K562 (cell line): ENCODE data around the gene SLX9. TPM values are rescaled to one million over a fixed set of nuclear protein-coding genes. Genes with fewer than 3 reads are reported as not detected.
A peak's percentile ranks its signal among the peaks of the same experiment; 100 is the strongest.

ENCODE experiments used
- ATAC-seq: fragments of 200-7000 bp; cut with Tn5 transposase; 3 replicates; pipeline ENCODE4 v1.9.1; 2020; ENCODE audit warnings: moderate library complexity
- BruUV-seq: library from RNA; stranded (reverse); fragments of 400-500 nt; replicated peaks from 2 replicates; lab custom pipeline; 2021; lab: Mats Ljungman, UMichigan
- CTCF ChIA-PET: fragments of 300-600 bp; formaldehyde crosslinking; extraction: SDS; loops from one replicate; lab custom pipeline; 2021; ENCODE audit warnings: low intra/inter-chr PET ratio; lab: Yijun Ruan, JAX
- POLR2A ChIA-PET: fragments of 300-600, 350-650 bp; sonication (Branson Sonifier 250); formaldehyde crosslinking; extraction: SDS; loops from one replicate; lab custom pipeline; 2021; ENCODE audit warnings: antibody characterized with exemption, inconsistent platforms; lab: Yijun Ruan, JAX
- DNase-seq, 4 experiments: peaks; one replicate each; pipeline versions ENCODE4 v3.0.0 to v3.0.0-alpha.2; 2011 to 2018; ENCODE audit warnings: low spot score in 3 of 4, mixed read lengths in 3 of 4; ENCODE audit errors: extremely low read depth in 1 of 4
- FAIRE-seq: peaks from 2 replicates; lab custom pipeline; 2011; peaks lifted over from hg19 to GRCh38; lab: Jason Lieb, UNC
- H2AFZ ChIP-seq: 2 replicates; pipeline ENCODE4 v1.6.0; 2011; ENCODE audit warnings: low read depth, low read length, control low read depth, inconsistent platforms
- H3K27ac ChIP-seq: fragments of 200-600 bp; 3 replicates; pipeline ENCODE4 v1.8.0; 2011; ENCODE audit warnings: low read depth, mild to moderate bottlenecking, control low read depth, inconsistent platforms, low read length, moderate library complexity, mixed read lengths; ENCODE audit errors: extremely low read depth
- H3K27me3 ChIP-seq, 2 experiments: fragments of 300-600 bp in 1 of 2; 2 replicates in 1 of 2; 3 replicates in 1 of 2; pipeline versions ENCODE4 v1.6.0 to v1.8.0; 2011; ENCODE audit warnings: inconsistent platforms in 2 of 2, low read length in 2 of 2, mild to moderate bottlenecking in 1 of 2, mixed read lengths in 1 of 2, moderate library complexity in 1 of 2; ENCODE audit not compliant: control insufficient read depth in 2 of 2, insufficient read depth in 2 of 2
- H3K36me3 ChIP-seq: fragments of 300-600 bp; 3 replicates; pipeline ENCODE4 v1.8.0; 2011; ENCODE audit warnings: mild to moderate bottlenecking, low read length, inconsistent platforms; ENCODE audit not compliant: control insufficient read depth, insufficient read depth
- H3K4me1 ChIP-seq, 2 experiments: fragments of 200-600 bp in 1 of 2; replicated peaks in 1 of 2; 2 replicates in 1 of 2; 3 replicates in 1 of 2; pipeline versions ENCODE4 v1.5.1 to v1.8.0; 2011; ENCODE audit warnings: inconsistent platforms in 2 of 2, low read length in 2 of 2, mild to moderate bottlenecking in 1 of 2, mixed read lengths in 1 of 2, moderate library complexity in 1 of 2; ENCODE audit not compliant: control insufficient read depth in 2 of 2, insufficient read depth in 2 of 2
- H3K4me2 ChIP-seq: 2 replicates; pipeline ENCODE4 v1.6.1; 2011; ENCODE audit warnings: low read length, control low read depth, inconsistent platforms, mixed read lengths; ENCODE audit not compliant: insufficient read depth
- H3K4me3 ChIP-seq: fragments of 200-600 bp; sonication (generic), shearing (Covaris generic); 2 replicates; pipeline ENCODE4 v1.5.1; 2016; ENCODE audit warnings: control low read depth, inconsistent platforms
- H3K79me2 ChIP-seq: fragments of 200-600 bp; 3 replicates; pipeline ENCODE4 v1.8.0; 2011; ENCODE audit warnings: low read length, inconsistent platforms; ENCODE audit not compliant: control insufficient read depth, insufficient read depth
- H3K9ac ChIP-seq, 2 experiments: 2 replicates each; pipeline versions ENCODE4 v1.6.0 to v1.6.1; 2011; ENCODE audit warnings: low read depth in 2 of 2, low read length in 2 of 2, control low read depth in 1 of 2, inconsistent platforms in 1 of 2, mild to moderate bottlenecking in 1 of 2, mixed read lengths in 1 of 2; ENCODE audit not compliant: insufficient read depth in 1 of 2
- H3K9me1 ChIP-seq: one replicate; pipeline ENCODE4 v1.6.0; 2011; ENCODE audit warnings: inconsistent platforms, mild to moderate bottlenecking, low read length, moderate library complexity; ENCODE audit not compliant: control insufficient read depth, insufficient read depth
- H3K9me3 ChIP-seq: replicated peaks from 2 replicates; pipeline ENCODE4 v1.5.1; 2011; ENCODE audit warnings: low read depth, low read length, inconsistent platforms; ENCODE audit not compliant: control insufficient read depth, insufficient read depth
- H4K20me1 ChIP-seq: replicated peaks from 2 replicates; pipeline ENCODE4 v1.6.1; 2011; ENCODE audit warnings: low read length, inconsistent platforms, mixed read lengths; ENCODE audit not compliant: control insufficient read depth, insufficient read depth
- CBX5 ChIP-seq: IDR thresholded peaks from 2 replicates; pipeline ENCODE4 v1.6.1; 2014; ENCODE audit warnings: low read depth, borderline replicate concordance
- KDM2B ChIP-seq: fragments of 250-450 bp; sonication (Bioruptor Pico); IDR thresholded peaks from 2 replicates; pipeline ENCODE4 v1.8.0; 2021; ENCODE audit warnings: mild to moderate bottlenecking, moderate library complexity
- MEIS2 ChIP-seq: fragments of 450-650 bp; IDR thresholded peaks from 2 replicates; pipeline ENCODE4 v1.6.1; 2014; ENCODE audit warnings: mild to moderate bottlenecking; ENCODE audit not compliant: partially characterized antibody
- NCOA4 ChIP-seq: fragments of 450-650 bp; IDR thresholded peaks from 2 replicates; pipeline ENCODE4 v1.6.1; 2018; ENCODE audit warnings: mild to moderate bottlenecking; ENCODE audit not compliant: partially characterized antibody
- PHF8 ChIP-seq: fragments of 200-600 bp; sonication (generic); IDR thresholded peaks from 2 replicates; pipeline ENCODE4 v1.6.1; 2012; ENCODE audit warnings: mixed run types, mild to moderate bottlenecking, inconsistent platforms, low read length, moderate library complexity, borderline replicate concordance
- RBBP5 ChIP-seq: fragments of 200-600 bp; sonication (generic); IDR thresholded peaks from 2 replicates; pipeline ENCODE4 v1.6.1; 2012; ENCODE audit warnings: borderline replicate concordance, mild to moderate bottlenecking, low read length, control low read depth, inconsistent platforms; ENCODE audit not compliant: insufficient read depth, poor library complexity, severe bottlenecking
- SAFB ChIP-seq: fragments of 200-400 bp; formaldehyde crosslinking; IDR thresholded peaks from 2 replicates; pipeline ENCODE4 v1.6.1; 2017; ENCODE audit warnings: low read depth, low read length, borderline replicate concordance
- SMARCE1 ChIP-seq: fragments of 450-650 bp; IDR thresholded peaks from 2 replicates; pipeline ENCODE4 v1.7.1; 2016; ENCODE audit warnings: mild to moderate bottlenecking
- ZBTB7A ChIP-seq: IDR thresholded peaks from 2 replicates; pipeline ENCODE4 v1.6.1; 2011; ENCODE audit warnings: low read depth, mild to moderate bottlenecking, low read length, moderate library complexity, borderline replicate concordance; ENCODE audit not compliant: control insufficient read depth
- ZFP36 ChIP-seq: fragments of 150-350 bp; IDR thresholded peaks from 2 replicates; pipeline ENCODE4 v1.6.1; 2018; ENCODE audit warnings: low read length, low read depth; ENCODE audit not compliant: partially characterized antibody
- ZFX ChIP-seq: sonication (generic); formaldehyde crosslinking; IDR thresholded peaks from 2 replicates; pipeline ENCODE4 v1.8.0; 2022; ENCODE audit warnings: mild to moderate bottlenecking, missing genetic modification reagents, moderate library complexity
- ZNF224 ChIP-seq: sonication (generic); formaldehyde crosslinking; IDR thresholded peaks from 2 replicates; pipeline ENCODE4 v1.8.0; 2022; ENCODE audit warnings: mild to moderate bottlenecking, missing genetic modification reagents
- ZNF282 ChIP-seq: sonication (generic); formaldehyde crosslinking; IDR thresholded peaks from 2 replicates; pipeline ENCODE4 v1.8.1; 2023; ENCODE audit warnings: missing genetic modification reagents
- WGBS: fragments of 100-300 bp; shearing (Covaris generic); methylation state at CpG from one replicate; pipeline ENCODE4 v1.1.6; 2016; ENCODE audit warnings: low coverage, mixed read lengths; ENCODE audit not compliant: insufficient coverage; ENCODE audit errors: missing lambda C conversion rate; 5-methylcytosine and 5-hydroxymethylcytosine counted together
- in situ Hi-C: fragments of 300-500 bp; cut with MboI; formaldehyde crosslinking; loops from 4 replicates; pipeline ENCODE4 v1.15.0; 2018; ENCODE audit warnings: inconsistent platforms, mixed read lengths
- intact Hi-C: fragments of 100-400 bp; cut with micrococcal nuclease; formaldehyde crosslinking; loops from 2 replicates; pipeline ENCODE4 v1.14.2; 2022
- polyA plus RNA-seq, 8 experiments: library from polyadenylated mRNA; depleted of rRNA in 4 of 8; stranded (reverse) in 5 of 8; unstranded in 3 of 8; fragments of >200 nt; fragmentation: Nextera tagmentation in 2 of 8; fragmentation: Illumina TruSeq in 1 of 8; extraction: Ambion mirVana in 2 of 8; extraction: Trizol in 1 of 8; gene quantifications; 2 replicates each; pipeline versions ENCODE4 v1.2.1 to v1.2.3, GENCODE V29; 2011 to 2014; ENCODE audit warnings: inconsistent platforms in 1 of 8, missing spikeins in 1 of 8
- total RNA-seq, 7 experiments: library from RNA; depleted of rRNA in 6 of 7; stranded (reverse); fragments of >200 nt in 6 of 7; fragmentation: Illumina TruSeq in 2 of 7; extraction: Trizol in 2 of 7; gene quantifications; 2 replicates each; pipeline versions ENCODE4 v1.2.1 to v1.2.3, GENCODE V29; 2011 to 2021; ENCODE audit warnings: low replicate concordance in 1 of 7
- TF ChIP-seq, protein P1 (sequence below): sonication (generic); formaldehyde crosslinking; IDR thresholded peaks from 2 replicates; pipeline ENCODE4 v1.8.0; 2022; ENCODE audit warnings: mild to moderate bottlenecking, missing genetic modification reagents, borderline replicate concordance
- TF ChIP-seq, protein P2 (sequence below): fragments of 450-650 bp; formaldehyde crosslinking; IDR thresholded peaks from 2 replicates; pipeline ENCODE4 v1.4.0; 2020; ENCODE audit warnings: mild to moderate bottlenecking
- TF ChIP-seq, protein P3 (sequence below), 2 experiments: fragments of 200-800 bp in 1 of 2; sonication (Bioruptor generic) in 1 of 2; sonication (generic) in 1 of 2; formaldehyde crosslinking in 1 of 2; IDR thresholded peaks in 1 of 2; conservative IDR thresholded peaks in 1 of 2; 2 replicates each; pipeline versions ENCODE4 v1.5.0 to v1.6.1; 2016 to 2020; ENCODE audit warnings: missing compliant biosample characterization in 1 of 2, missing genetic modification characterization in 1 of 2, missing genetic modification reagents in 1 of 2

Gene SLX9
- total and polyA plus RNA-seq, 9 of the 15 experiments (the other 6 are each of a cell fraction or from before 2014, with no cell fraction given), result 1.2 to 75.5 (median 16.5) TPM

DNA sequence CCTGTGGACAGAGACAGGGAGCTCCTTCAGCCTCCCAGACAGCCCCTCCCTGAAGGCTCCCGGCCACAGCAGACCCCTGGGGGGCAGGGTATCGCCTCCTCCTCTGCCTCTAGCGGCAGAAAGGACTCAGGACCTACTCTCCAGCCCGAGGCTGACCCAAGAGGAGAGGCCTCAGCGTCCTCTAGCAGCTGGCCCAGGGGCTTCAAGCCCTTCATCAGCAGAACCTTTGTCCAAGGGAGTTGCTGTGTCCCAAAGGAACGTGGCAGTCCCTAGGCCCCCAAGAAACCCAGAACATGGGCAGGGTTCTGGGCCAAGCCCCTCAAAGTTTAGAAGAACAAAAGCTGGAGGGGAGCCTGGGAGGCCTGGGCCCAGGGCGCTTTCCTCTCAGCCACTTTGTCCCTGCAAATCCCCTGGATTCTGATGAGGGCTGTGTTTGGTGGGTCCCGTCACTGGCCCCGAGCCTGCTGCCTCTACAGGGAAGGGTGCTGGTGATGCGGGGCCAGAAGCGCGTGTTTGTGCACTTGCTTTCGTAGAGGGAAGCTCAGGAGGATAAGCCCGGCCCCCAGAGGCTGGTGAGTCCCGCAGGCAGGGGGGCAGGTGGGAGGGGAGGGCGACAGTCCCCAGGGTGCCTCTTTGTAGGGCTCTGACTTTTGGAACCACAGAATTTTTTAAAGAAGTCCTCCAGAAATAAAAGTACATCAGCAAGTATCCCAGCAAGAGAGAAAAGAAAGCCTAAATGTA, 32.4 kb upstream of the SLX9 start:
- Histone ChIP-seq H3K79me2 (no peaks in the 10 kb centered on the region), H4K20me1 (peaks cover 2% of the 10 kb centered on the region), H2AFZ (peak overlapping the region; percentile 23; the same call in 1 of the 2 replicates), H3K4me3 (no peak overlapping the region), H3K9me3 (peaks cover 4% of the 10 kb centered on the region), H3K4me1 (peaks cover 9 to 73% of the 10 kb centered on the region in 2 experiments; a peak in 3 of 5 replicates), H3K27me3 (peaks cover 33 to 67% of the 10 kb centered on the region in 2 experiments), H3K4me2 (no peak overlapping the region), H3K9ac (peak overlapping the region in 1 of 2 experiments; percentile 3; a peak in 2 of 4 replicates), H3K27ac (no peak overlapping the region), H3K36me3 (no peaks in the 10 kb centered on the region), H3K9me1 (no peaks in the 10 kb centered on the region)
- ChIA-PET CTCF (interaction anchor here (1.1 kb wide), 1 partner anchor 104 kb away, joined by 3 read pairs; no protein-coding TSS in a partner anchor), POLR2A (interaction anchor here (0.7 to 1.9 kb wide), 4 partner anchors 9 to 100 kb away, joined by 3 to 7 read pairs (median 4); no protein-coding TSS in a partner anchor)
- FAIRE-seq, result no peak
- ATAC-seq, result peak; percentile 66
- BruUV-seq, result no TSS peak
- in situ Hi-C loops (no loop called here), intact Hi-C loops (loop anchor here (2.0 kb wide), 1 partner anchor 107 kb away; the partner anchor contains the start of gene UBE2G2)
- peak in 2 of 4 experiments; percentile 45 for DNase-seq
- 15% methylated on average over 15 of the region's 16 CpGs for WGBS
- TF ChIP-seq, protein P1, sequence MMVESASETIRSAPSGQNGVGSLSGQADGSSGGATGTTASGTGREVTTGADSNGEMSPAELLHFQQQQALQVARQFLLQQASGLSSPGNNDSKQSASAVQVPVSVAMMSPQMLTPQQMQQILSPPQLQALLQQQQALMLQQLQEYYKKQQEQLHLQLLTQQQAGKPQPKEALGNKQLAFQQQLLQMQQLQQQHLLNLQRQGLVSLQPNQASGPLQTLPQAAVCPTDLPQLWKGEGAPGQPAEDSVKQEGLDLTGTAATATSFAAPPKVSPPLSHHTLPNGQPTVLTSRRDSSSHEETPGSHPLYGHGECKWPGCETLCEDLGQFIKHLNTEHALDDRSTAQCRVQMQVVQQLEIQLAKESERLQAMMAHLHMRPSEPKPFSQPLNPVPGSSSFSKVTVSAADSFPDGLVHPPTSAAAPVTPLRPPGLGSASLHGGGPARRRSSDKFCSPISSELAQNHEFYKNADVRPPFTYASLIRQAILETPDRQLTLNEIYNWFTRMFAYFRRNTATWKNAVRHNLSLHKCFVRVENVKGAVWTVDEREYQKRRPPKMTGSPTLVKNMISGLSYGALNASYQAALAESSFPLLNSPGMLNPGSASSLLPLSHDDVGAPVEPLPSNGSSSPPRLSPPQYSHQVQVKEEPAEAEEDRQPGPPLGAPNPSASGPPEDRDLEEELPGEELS (CRISPR knock-in tag), result no peak
- TF ChIP-seq CBX5 (no peak), KDM2B (CRISPR knock-in tag) (no peak), SMARCE1 (no peak), ZFP36 (no peak), ZNF224 (CRISPR knock-in tag) (no peak), MEIS2 (no peak), PHF8 (0 out of 2 replicates have a peak, but pooled peaks have one; percentile 4), SAFB (no peak), NCOA4 (no peak), RBBP5 (peak; percentile 10), ZFX (peak; percentile 37; the same call in 1 of the 2 replicates), ZBTB7A (peak; percentile 88), ZNF282 (CRISPR knock-in tag) (no peak)
- TF ChIP-seq, protein P2, sequence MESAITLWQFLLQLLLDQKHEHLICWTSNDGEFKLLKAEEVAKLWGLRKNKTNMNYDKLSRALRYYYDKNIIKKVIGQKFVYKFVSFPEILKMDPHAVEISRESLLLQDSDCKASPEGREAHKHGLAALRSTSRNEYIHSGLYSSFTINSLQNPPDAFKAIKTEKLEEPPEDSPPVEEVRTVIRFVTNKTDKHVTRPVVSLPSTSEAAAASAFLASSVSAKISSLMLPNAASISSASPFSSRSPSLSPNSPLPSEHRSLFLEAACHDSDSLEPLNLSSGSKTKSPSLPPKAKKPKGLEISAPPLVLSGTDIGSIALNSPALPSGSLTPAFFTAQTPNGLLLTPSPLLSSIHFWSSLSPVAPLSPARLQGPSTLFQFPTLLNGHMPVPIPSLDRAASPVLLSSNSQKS (CRISPR knock-in tag), result no peak
- TF ChIP-seq, protein P3, sequence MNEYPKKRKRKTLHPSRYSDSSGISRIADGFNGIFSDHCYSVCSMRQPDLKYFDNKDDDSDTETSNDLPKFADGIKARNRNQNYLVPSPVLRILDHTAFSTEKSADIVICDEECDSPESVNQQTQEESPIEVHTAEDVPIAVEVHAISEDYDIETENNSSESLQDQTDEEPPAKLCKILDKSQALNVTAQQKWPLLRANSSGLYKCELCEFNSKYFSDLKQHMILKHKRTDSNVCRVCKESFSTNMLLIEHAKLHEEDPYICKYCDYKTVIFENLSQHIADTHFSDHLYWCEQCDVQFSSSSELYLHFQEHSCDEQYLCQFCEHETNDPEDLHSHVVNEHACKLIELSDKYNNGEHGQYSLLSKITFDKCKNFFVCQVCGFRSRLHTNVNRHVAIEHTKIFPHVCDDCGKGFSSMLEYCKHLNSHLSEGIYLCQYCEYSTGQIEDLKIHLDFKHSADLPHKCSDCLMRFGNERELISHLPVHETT (CRISPR knock-in tag; conservative IDR thresholded peaks at IDR 0.05 in 1 of 2, IDR thresholded peaks at IDR 0.05 in 1 of 2), result 0 out of 4 replicates have a peak, but pooled peaks of 1 of the 2 experiments have one; percentile 35
